ENCODE data around the gene DOCK7.

The DOCK7 gene

GRCh38 chr1:62493656-62494055 is 194.5 kb downstream of the DOCK7 start:
- Mint-ChIP-seq H3K36me3 (ENCODE audit: low read depth) (peaks cover 67% of the 10 kb centered on the region), H3K4me1 (no peaks in the 10 kb centered on the region), H3K27ac (no peak overlapping the region), H3K27me3 (ENCODE audit: low read depth, poor library complexity) (no peaks in the 10 kb centered on the region), H3K4me3 (no peak overlapping the region), H3K9me3 (no peaks in the 10 kb centered on the region)
- DNase-seq = no peak
- no peak for TF ChIP-seq CTCF (IDR thresholded peaks at IDR 0.05)

GRCh38 chr1:62492521-62492920 is 195.7 kb downstream of the DOCK7 start:
- no peak for DNase-seq
- TF ChIP-seq CTCF (IDR thresholded peaks at IDR 0.05) = no peak
- H3K4me1 Mint-ChIP-seq = no peaks in the 10 kb centered on the region
- H3K27me3 Mint-ChIP-seq (ENCODE audit: low read depth, poor library complexity) = no peaks in the 10 kb centered on the region
- no peak overlapping the region for H3K4me3 Mint-ChIP-seq
- H3K9me3 Mint-ChIP-seq = no peaks in the 10 kb centered on the region
- H3K36me3 Mint-ChIP-seq (ENCODE audit: low read depth) = peaks cover 68% of the 10 kb centered on the region
- H3K27ac Mint-ChIP-seq = no peak overlapping the region

- Mint-ChIP-seq H3K27me3 (ENCODE audit: low read depth, poor library complexity) (no peaks in the 10 kb centered on the region), H3K9me3 (no peaks in the 10 kb centered on the region), H3K27ac (peak overlapping the region; percentile 56), H3K4me1 (no peaks in the 10 kb centered on the region), H3K4me3 (no peak overlapping the region), H3K36me3 (ENCODE audit: low read depth) (peaks cover 55% of the 10 kb centered on the region)
- no peak for DNase-seq
- TF ChIP-seq CTCF (IDR thresholded peaks at IDR 0.05) = no peak
Observed at GRCh38 chr1:62487956-62488355, 200.2 kb downstream of the DOCK7 start.

GRCh38 chr1:62484824-62485468 is 203.2 kb downstream of the DOCK7 start:
- no peak overlapping the region for H3K27ac Mint-ChIP-seq
- DNase-seq = no peak
- H3K4me1 Mint-ChIP-seq = no peaks in the 10 kb centered on the region
- H3K27me3 Mint-ChIP-seq (ENCODE audit: low read depth, poor library complexity) = peaks cover 4% of the 10 kb centered on the region
- H3K4me3 Mint-ChIP-seq = no peak overlapping the region
- TF ChIP-seq CTCF (IDR thresholded peaks at IDR 0.05) = no peak
- H3K9me3 Mint-ChIP-seq = no peaks in the 10 kb centered on the region
- H3K36me3 Mint-ChIP-seq (ENCODE audit: low read depth) = peaks cover 50% of the 10 kb centered on the region

GRCh38 chr1:62481681-62482080 is 206.5 kb downstream of the DOCK7 start:
- H3K9me3 Mint-ChIP-seq = no peaks in the 10 kb centered on the region
- no peak for TF ChIP-seq CTCF (IDR thresholded peaks at IDR 0.05)
- H3K27me3 Mint-ChIP-seq (ENCODE audit: low read depth, poor library complexity) = peaks cover 4% of the 10 kb centered on the region
- no peak overlapping the region for H3K27ac Mint-ChIP-seq
- H3K36me3 Mint-ChIP-seq (ENCODE audit: low read depth) = peaks cover 41% of the 10 kb centered on the region
- no peaks in the 10 kb centered on the region for H3K4me1 Mint-ChIP-seq
- H3K4me3 Mint-ChIP-seq = no peak overlapping the region
- no peak for DNase-seq

GRCh38 chr1:62476525-62477219 is 211.5 kb downstream of the DOCK7 start:
- no peak overlapping the region for H3K4me3 Mint-ChIP-seq
- no peak for DNase-seq
- no peaks in the 10 kb centered on the region for H3K9me3 Mint-ChIP-seq
- TF ChIP-seq CTCF (IDR thresholded peaks at IDR 0.05) = no peak
- peaks cover 4% of the 10 kb centered on the region for H3K27me3 Mint-ChIP-seq (ENCODE audit: low read depth, poor library complexity)
- H3K36me3 Mint-ChIP-seq (ENCODE audit: low read depth) = peaks cover 55% of the 10 kb centered on the region
- no peaks in the 10 kb centered on the region for H3K4me1 Mint-ChIP-seq
- H3K27ac Mint-ChIP-seq = no peak overlapping the region

Measured in nephron progenitor cell (in vitro differentiated cells).